HuH-7 (cell line): ENCODE data around the gene ARMH1.
"Not testable (repeated sequence)": the region's sequence is repeated elsewhere in the genome, so short reads cannot be mapped to it uniquely, and the experiment has no call there.

ENCODE experiments used
- DNase-seq: peaks from one replicate; pipeline ENCODE4 v3.0.0; 2011; ENCODE audit warnings: low spot score

ARMH1 gene

DNA sequence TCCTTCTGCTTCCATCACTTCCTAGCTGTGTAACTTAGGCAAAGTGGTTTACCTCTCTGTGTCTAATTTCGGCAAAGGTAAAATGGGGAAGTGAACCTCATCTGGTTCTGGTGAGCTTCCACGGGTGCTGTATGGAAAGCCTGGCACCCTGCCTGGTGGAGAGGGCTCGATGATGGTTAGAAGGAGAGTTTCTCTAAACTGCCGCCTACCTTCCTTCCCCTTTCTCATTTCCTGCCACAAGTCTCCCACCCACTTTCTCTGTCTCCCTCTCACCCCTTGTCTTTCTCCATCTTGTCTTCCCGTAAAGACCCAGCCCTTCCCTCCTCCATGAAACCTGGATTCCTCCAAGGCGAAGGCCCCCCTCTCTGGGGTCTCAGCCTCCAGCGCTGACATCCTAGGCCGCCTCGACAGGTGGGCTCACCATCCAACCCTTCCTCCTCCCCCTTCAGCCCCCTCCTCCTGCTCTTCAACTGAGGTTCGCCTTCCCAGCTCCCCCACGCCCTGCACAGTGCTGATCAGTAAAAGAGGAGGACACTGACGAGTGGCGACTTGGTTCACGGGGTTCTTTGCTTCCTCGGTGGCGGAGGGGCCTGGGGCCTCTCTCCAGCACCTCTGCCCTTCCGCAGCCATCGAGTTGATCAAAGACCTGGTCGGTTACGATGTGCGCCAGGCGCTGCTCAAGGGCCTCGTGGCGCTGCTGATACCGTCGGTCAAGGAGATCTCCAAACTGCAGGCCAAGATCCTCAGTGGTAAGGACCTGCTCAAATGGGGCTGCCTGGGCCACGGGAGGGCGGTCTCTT lies 49.2 kb downstream of the ARMH1 start:
- DNase-seq: no peak

DNA sequence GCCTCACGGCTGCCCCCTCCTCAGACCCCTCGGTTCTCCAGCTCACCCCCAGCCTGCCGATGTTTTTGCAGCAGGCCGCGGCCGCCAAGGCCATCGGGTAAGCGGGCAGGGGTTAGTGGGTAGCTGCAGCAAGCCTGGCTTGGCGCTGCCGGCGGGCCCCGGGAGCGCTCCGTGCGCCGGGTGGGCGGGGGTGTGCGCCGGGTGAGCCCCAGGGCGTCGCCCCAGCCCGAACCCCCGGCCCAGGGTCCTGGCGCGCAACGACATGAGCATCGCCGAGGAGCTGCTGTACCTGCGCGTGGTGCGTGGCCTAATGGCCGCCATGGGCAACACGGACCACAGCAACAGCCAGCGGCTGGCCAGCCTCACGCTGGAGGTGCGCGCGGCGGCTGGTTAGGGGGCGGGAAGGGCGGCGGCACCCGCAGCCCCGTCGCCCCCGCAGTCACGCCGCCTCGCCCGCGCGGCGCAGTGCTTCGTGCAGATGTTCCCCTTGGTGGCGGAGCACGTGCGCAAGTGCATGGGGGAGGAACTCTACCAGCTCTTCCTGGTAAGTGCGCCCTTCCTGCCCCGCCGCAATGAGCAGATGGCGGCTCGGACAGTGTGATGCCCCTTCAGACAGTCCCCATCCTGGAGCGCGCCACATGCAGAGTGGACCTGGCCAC lies 49.9 kb downstream of the ARMH1 start:
- DNase-seq: no peak

DNA sequence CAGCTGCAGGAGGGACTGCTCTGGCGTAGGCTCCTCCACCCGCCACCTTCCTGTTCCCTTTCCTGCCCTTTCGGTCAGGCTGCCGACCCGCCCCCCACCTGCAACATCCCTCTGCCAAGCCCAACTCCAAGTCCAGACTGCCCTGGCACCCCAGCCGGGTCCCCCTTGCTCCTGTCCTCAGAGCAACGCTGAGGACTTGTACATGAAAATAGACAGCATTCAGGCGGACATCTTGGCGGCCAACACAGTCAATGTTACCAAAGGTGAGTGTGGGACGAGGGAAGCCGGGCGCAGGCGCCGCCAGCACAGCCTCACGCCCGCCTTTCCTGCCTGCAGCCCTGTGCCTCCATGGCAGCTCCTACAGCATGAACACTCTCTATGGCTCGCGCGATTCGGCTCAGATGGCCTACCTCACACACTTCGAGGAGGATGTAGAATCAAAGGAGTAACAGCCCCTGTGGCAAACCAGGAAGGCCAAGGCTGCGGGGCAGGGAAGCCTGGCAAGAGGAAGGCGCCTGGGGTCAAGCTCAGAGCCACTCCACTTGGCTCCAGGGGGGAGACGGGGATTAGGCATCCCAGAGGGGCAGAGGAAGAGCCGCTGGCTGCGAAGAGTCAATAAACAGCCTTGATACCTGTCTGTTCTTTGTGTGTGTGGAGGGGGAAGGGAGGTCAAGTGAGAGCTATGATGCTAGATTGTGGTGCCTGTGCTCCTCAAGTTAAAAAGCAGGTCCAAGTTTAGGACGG lies 50.6 kb downstream of the ARMH1 start:
- no peak for DNase-seq

DNA sequence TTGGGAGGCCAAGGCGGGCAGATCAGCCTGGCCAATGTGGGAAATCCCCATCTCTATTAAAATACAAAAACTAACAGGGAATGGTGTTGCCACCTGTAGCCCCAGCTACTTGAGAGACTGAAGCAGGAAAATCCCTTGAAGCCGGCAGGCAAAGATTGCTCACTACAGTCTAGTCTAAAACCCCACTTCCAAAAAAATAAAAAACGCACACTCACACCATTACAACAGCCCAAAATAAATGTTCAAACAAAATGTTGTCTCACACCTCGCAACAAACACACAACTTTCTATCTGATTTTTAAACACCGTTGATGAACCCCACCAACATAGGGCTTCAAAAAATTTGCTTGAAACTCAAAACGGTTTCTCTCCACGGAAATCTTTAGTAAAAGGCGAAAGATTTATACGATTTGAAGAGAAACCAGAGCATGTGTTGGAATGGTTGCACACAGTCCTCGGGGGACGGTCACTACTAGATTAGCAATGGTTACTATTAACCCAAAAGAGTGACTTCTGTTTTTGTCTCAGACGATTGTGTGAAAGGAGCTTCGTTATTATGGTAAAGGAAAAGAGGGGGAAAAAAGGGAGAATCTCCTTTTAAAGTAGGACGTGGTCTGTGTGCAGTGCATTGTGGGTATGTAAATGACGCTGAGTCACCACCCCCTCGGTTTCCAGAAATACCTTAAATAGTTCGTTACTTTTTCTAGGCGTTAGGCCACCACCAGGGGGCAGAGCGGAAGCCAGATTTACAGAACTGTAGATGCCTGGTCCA lies 56.4 kb downstream of the ARMH1 start, which contains the start of gene RNU5D-1:
Gene RNU5D-1 (minus strand): TSS at position 430 of the 772 bp plus-strand sequence.
- peak; percentile 92 for DNase-seq

DNA sequence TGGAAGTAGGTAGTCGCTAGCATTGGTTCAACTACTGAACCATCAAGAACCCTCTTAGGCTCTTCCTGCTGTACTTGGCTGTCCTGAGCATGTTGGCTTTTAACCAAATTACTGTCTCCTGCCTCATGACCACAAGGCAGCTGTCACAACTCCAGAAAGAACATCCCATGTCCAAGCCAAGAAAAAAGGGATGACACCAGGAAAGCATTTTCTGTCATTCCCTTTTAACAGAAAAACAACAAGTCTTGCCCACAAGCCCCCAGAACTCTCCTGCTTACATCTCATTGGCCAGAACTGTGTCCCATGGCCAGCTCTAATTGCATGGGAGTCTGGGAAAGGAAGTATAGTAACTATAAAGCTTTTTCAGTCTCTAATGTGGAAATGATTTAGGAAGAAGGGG lies 58.9 kb downstream of the ARMH1 start:
- no peak for DNase-seq

DNA sequence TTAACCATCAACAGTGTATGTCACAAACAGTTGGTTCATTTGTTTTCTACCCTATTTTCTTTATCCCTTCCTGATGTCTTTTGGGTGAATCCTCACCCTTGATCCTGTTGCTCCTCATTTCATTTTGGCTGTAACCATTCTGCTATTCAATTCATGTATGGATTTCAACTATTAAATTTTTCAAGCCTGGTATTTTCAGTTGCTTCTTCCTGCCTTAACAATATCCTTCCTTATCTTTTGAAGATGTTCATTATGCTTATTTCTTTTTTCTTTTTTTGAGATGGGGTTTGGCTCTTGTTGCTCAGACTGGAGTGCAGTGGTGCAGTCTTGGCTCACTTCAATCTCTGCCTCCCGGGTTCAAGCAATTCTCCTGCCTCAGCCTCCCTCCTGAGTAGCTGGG lies 59.3 kb downstream of the ARMH1 start:
- no peak for DNase-seq

DNA sequence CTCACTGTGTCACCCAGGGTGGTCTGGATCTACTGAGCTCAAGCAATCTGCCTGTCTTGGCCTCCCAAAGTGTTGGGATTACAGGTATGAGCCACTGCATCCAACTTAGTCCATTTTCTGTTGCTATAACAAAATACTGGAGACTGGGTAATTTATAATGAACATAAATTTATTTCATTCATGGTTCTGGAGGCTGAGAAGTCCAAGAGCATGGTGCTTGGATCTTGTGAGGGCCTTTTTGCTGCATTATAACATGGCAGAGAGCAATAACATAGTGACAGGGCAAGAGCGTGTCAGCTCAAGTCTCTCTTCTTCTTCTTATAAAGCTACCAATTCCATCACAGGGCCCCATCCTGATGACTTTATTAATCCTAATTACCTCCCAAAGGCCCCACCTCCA lies 61.5 kb downstream of the ARMH1 start:
- no peak for DNase-seq

DNA sequence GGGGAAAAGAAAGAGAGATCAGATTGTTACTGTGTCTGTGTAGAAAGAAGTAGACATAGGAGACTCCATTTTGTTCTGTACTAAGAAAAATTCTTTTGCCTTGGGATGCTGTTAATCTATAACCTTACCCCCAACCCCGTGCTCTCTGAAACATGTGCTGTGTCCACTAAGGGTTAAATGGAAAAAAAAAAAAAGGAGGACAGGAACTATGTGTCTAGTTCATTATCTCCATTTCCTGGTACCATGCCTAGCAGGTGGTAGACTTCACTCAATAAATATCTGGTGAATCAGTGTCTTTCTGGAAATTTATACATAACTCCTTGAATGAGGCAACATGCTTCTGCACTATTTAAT lies 64.4 kb downstream of the ARMH1 start:
- not testable (repeated sequence) for DNase-seq

DNA sequence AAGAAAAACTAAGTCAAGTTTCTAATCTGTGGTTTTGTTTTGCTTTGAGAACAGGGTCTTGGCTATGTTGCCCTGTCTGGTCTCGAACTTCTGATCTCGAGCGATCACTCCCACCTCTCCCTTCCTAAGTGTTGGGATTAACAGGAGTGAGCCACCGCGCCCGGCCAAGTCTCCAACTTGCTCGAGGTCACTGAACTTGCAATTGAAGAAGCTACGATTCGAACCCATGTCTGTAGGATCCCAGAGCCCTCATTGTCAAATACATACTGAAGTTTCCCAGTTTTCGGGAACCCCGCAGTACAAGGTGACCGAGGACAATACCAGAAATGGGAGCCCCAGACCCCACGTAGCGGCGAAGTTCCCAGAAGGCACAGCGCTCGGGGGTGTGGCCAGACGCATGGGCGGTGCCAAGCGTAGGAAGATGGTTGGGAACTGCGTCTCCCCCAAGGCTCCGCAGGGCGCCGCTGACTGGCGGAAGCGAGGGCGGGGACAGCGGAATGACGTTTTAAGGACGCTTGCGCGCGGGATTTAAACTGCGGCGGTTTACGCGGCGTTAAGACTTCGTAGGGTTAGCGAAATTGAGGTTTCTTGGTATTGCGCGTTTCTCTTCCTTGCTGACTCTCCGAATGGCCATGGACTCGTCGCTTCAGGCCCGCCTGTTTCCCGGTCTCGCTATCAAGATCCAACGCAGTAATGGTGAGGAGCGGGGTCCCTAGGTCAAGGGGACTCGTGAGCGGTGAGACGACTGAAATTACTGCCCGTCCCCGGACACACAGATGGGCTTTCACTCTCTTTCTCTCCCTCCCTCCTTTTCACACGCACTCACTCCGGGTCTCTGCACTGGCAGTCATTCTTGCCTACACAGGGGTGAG lies 65.0 kb downstream of the ARMH1 start, which contains the start of gene KIF2C:
Gene KIF2C (plus strand): TSS at position 531 of the 872 bp plus-strand sequence. CDS start 96 bp downstream, at position 627.
- DNase-seq: peak; percentile 98

DNA sequence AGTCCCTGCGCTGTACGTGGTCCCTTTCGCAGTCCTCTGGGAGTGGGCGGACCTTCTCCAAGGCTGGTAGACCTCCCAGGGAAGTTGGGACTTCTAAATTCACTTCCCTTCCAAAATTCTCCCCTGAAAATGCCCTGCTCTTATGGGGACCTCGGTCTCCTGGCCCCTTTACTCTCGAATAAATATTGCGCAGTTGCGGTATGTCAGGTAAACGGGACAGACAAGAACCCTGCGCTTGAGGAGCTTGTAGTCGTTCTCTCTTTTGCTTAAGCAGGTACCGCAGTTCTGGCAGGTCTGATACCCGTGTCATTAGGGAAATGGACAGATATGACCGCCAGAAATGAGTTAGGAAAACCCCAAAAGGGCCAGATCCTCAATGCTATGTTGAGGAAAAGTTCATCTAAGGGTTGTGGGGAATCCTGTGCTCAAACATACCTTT lies 65.7 kb downstream of the ARMH1 start:
- peak; percentile 35 for DNase-seq

DNA sequence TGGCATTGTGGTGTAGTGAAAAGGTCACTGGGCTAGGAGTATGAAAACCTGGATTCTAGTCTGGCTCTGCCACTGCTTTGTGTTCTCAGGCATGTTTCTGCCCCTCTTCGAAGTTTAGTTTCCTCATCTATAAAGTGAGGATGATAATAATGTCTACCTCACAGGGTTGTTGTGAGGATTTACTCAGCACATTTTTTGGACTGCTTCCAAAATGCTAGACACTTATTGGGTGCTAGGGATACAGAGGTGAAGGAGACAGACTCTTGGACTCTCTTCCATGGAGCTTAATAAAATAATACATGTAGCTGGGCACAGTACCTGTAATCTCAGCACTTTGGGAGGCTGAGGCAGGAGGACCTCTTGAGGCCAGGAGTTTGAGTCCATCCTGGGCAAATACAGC lies 68.7 kb downstream of the ARMH1 start:
- no peak for DNase-seq

DNA sequence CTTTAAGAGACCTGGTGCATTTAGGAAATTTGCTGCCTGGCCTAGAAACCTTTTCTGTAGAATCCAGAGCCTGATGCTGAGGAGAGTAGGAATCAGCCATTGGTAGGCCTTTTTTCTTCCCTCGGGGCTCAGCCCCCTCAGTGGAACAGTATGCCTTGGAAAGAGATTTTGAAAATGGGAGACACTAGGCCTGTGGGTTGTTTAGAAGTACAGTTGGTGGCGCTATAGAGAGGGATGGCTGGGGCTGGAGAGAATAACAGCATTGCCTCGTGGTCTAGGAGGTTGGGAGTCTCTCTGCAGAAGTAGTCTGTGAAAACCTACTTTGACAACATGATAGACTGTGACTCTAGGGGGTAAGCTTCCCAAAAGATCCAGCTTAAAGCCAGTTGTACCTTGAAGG lies 73.4 kb downstream of the ARMH1 start:
- DNase-seq: no peak

DNA sequence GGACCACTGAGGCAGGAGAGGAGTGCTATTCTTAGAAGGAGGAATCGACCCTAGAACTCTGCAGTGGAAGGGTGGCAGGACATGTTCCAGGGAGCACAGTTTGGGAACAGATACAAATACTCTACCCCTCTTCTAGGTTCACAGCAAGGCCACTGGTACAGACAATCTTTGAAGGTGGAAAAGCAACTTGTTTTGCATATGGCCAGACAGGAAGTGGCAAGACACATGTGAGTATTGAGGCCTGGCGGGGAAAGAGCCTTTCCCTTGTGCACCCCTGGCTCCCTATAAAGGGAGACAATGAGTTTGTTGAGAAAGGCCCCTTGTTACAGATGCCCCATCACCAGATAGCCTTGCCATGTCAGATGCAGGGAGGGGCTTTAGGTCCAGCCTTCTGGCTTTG lies 82.9 kb downstream of the ARMH1 start:
- DNase-seq: no peak

DNA sequence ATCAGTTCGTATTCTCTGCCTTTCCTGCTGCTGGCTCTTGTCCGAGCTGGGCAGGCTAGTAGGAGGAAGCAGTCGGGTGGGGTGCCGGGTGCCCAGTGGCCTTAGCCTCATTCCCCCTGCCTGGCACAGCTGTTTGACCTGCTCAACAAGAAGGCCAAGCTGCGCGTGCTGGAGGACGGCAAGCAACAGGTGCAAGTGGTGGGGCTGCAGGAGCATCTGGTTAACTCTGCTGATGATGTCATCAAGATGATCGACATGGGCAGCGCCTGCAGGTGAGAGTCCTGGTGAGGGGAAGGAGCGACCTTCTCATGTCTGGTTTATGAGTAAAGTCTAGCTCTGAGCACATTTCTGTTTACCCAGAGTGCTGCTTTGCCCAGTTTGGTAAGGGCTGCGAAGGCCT lies 84.6 kb downstream of the ARMH1 start:
- no peak for DNase-seq

DNA sequence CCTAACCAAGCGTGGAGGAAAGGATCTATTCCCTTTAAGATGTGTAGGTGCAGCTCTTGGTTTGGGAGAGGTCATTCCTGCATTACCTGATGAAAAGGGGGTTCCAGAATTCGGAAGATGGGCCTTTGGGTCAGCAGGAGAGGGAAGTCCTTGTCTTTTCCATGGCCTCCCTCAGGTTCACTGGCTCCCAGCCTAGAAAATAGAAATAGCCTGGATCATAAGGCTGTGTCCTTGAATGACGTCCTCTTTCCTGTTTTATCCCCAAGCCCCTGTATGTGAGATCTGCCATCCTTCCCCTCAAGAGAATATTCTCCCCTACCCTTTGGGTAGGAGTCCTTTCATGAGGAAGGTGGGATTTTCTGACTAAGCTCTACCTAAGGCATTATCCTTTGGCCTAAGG lies 86.4 kb downstream of the ARMH1 start:
- no peak for DNase-seq

DNA sequence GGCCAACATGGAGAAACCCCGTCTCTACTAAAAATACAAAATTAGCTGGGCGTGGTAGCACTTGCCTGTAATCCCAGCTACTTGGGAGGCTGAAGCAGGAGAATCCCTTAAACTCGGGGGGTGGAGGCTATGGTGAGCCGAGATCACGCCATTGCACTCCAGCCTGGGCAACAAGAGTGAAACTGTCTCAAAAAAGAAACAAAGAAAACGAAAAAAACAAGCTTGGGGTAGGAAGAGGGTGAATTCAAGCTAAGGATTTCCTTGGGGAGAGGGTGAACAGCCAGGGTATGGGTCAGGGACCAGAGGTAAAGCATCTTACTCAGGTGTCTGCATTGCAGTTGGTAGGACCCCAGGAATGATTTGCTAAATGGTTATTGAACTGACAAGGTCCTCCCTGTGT lies 91.9 kb downstream of the ARMH1 start:
- not testable (repeated sequence) for DNase-seq
